Cardiac fibroblast (primary cell): ENCODE measurements around the gene PRTG.

Experiments used
- DNase-seq, 2 donors: peaks; one replicate each; pipeline versions ENCODE4 v3.0.0 to v3.0.0-alpha.2; 2010; ENCODE audit warnings: low read depth in 2 of 2
- H3K4me3 ChIP-seq, 2 donors: replicated peaks in 1 of 2; 1 replicate in 1 of 2; 2 replicates in 1 of 2; pipeline ENCODE4 v1.5.1; 2011; ENCODE audit warnings: low read depth in 2 of 2, low read length in 2 of 2, mild to moderate bottlenecking in 2 of 2, moderate library complexity in 1 of 2
- CTCF ChIP-seq: IDR thresholded peaks from one replicate; pipeline ENCODE4 v1.5.1; 2011; ENCODE audit warnings: low read depth, mild to moderate bottlenecking, low read length, inconsistent platforms

Gene PRTG

GRCh38 chr15:55712363-55712762 is 30.6 kb downstream of the PRTG start:
- no peak for DNase-seq
- TF ChIP-seq CTCF, result no peak
- no peak overlapping the region for H3K4me3 ChIP-seq

DNA sequence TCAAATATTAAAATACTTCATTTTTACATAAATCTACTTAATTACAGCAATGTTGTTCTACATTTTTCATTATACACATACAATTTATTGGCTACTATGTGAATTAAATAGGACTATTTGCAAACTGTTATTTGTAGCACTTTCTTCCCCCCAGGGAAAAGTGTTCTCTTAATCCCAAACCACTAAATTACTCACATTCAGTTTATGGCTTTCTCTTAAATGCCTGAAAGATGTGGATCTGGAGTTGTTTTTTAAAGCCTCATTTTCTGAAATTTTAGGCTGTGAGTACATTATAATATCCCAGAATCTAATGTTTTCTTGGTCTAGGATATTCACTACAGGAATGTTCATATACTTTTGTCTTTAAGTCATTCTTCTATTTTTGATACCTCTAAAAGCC is 32.7 kb downstream of the PRTG start:
- TF ChIP-seq CTCF, result no peak
- peak in 1 of 2 donors; percentile 20 for DNase-seq
- no peak overlapping the region for H3K4me3 ChIP-seq

DNA sequence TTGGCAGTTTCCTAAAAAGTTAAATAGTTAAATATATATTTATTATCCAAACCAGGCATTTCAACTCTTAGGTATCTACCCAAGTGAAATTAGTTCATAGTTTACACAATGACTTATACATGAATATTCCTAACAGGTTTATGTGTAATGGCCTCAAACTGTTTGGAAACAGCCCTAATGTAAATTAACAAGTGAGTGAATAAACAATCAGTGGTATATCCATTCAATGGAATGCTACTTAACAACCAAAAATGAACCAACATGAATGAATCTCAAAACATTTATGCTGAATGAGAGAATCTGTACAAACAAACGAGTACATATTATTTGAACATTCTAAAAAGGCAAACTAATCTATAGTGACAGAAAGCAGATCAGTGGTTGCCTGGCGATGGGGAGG is 33.5 kb downstream of the PRTG start:
- DNase-seq, result no peak
- H3K4me3 ChIP-seq, result no peak overlapping the region
- no peak for TF ChIP-seq CTCF

- TF ChIP-seq CTCF, result no peak
- H3K4me3 ChIP-seq, result no peak overlapping the region
- DNase-seq, result no peak
Observed at GRCh38 chr15:55708720-55709119, 34.2 kb downstream of the PRTG start.

GRCh38 chr15:55707951-55708350 is 35.0 kb downstream of the PRTG start:
- TF ChIP-seq CTCF, result no peak
- no peak for DNase-seq
- H3K4me3 ChIP-seq, result no peak overlapping the region

GRCh38 chr15:55707518-55707917 is 35.4 kb downstream of the PRTG start:
- H3K4me3 ChIP-seq, result no peak overlapping the region
- DNase-seq, result no peak
- no peak for TF ChIP-seq CTCF

DNA sequence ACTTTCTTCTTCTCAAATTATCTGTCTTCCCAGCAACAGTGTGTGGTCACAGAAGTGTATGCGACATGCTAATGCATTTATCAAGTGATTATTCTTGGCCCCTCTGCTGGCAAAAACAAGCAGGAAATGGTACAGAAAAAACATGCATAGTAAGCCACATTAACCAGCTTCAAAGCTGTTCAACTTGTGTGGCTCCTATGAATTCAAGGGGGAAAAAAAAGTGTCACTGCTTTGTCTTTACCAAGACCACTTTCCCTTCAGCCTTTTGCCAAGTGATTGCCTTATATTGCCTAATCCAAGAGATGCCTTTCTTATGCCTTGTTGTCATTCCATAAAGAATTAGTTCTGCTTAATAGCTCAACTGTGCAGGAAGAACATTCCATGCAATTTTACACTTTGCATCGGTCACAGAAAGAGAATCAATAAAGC is 39.1 kb downstream of the PRTG start:
- H3K4me3 ChIP-seq, result no peak overlapping the region
- peak; percentile 11 to 19 for DNase-seq
- TF ChIP-seq CTCF, result no peak
